Measurements from ENCODE around the gene KCTD1. TPM values are rescaled to one million over a fixed set of nuclear protein-coding genes. Genes with fewer than 3 reads are reported as not detected.

The KCTD1 gene
- polyA plus RNA-seq, 1 of the 3 experiments (the other 2 are of a cell fraction), result 12.8 TPM

DNA sequence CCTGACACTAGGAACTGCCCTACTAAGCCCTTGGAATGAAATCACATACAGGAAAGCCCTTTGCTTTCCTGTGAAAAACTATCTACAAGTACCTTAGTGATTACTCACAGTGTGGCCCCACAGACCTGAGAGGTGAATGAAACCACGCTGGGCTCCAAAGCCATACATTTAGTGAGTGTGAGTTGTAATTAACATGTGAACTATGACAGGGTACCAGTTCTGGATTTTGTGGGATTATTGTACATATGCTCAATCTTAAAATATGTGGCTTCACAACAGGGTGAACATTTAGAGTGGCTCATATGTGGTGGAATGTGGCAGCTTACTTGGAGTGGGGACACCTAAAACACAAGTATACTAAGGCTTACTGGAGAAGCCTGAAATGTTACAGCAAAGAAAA lies 12.3 kb downstream of the KCTD1 start:
- H3K4me2 ChIP-seq, result no peak overlapping the region

GRCh38 chr18:26535630-26536029 lies 12.7 kb downstream of the KCTD1 start:
- Histone ChIP-seq H3K79me2 (ENCODE audit: insufficient read depth) (peaks cover 21% of the 10 kb centered on the region), H3K36me3 (replicated peaks in 1 of 2; ENCODE audit: control insufficient read depth in 1 of 2, insufficient read depth in 2 of 2, low read length in 1 of 2) (peaks cover 3 to 11% of the 10 kb centered on the region in 2 experiments), H3F3A (replicated peaks; ENCODE audit: insufficient read depth) (peaks cover 13% of the 10 kb centered on the region), H3K4me1 (ENCODE audit: control insufficient read depth in 1 of 2, insufficient read depth in 2 of 2, low read depth in 1 of 2, low read length in 1 of 2) (peaks cover 6 to 9% of the 10 kb centered on the region in 2 experiments; a peak in 2 of 4 replicates), H3K9ac (no peak overlapping the region), H3K9me2 (no peaks in the 10 kb centered on the region), H3K4me3 (ENCODE audit: low read depth in 2 of 2, low read length in 1 of 2) (no peak overlapping the region), H3K4me2 (no peak overlapping the region), H3K9me3 (no peaks in the 10 kb centered on the region), H2AFZ (ENCODE audit: low read depth) (no peak overlapping the region), H4K20me1 (ENCODE audit: insufficient read depth) (peaks cover 4% of the 10 kb centered on the region), H3K27me3 (ENCODE audit: insufficient read depth) (no peaks in the 10 kb centered on the region), H3K27ac (ENCODE audit: low read depth in 2 of 2, low read length in 1 of 2) (no peak overlapping the region)
- TF ChIP-seq NFIC (IDR thresholded peaks at IDR 0.05; ENCODE audit: borderline replicate concordance) (no peak), NRF1 (IDR thresholded peaks at IDR 0.05; ENCODE audit: low read depth, low read length) (no peak), TAF1 (IDR thresholded peaks at IDR 0.05; ENCODE audit: borderline replicate concordance, low read depth, low read length) (no peak), FOXM1 (IDR thresholded peaks at IDR 0.05; ENCODE audit: low read depth) (no peak)
- TF ChIP-seq, protein P1, sequence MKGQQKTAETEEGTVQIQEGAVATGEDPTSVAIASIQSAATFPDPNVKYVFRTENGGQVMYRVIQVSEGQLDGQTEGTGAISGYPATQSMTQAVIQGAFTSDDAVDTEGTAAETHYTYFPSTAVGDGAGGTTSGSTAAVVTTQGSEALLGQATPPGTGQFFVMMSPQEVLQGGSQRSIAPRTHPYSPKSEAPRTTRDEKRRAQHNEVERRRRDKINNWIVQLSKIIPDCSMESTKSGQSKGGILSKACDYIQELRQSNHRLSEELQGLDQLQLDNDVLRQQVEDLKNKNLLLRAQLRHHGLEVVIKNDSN (IDR thresholded peaks at IDR 0.05; ENCODE audit: borderline replicate concordance, low read depth), result no peak
- no peak for DNase-seq
- POLR2A ChIA-PET, result no interaction called here
- CTCF ChIA-PET, result interaction anchor here (1.7 to 2.8 kb wide), 2 partner anchors 12 to 13 kb away, joined by 7 to 11 read pairs; partner anchors contain the start of gene KCTD1

More for the DNA sequence above, 12.3 kb downstream of the KCTD1 start:
- H3F3A ChIP-seq (replicated peaks; ENCODE audit: insufficient read depth), result peaks cover 15% of the 10 kb centered on the region
- H3K9ac ChIP-seq, result no peak overlapping the region
- H3K4me3 ChIP-seq (ENCODE audit: low read depth in 2 of 2, low read length in 1 of 2), result no peak overlapping the region
- 0 out of 4 replicates have a peak overlapping the region, but pooled peaks of 1 of the 2 experiments have one; percentile 23 for H3K27ac ChIP-seq (ENCODE audit: low read depth in 2 of 2, low read length in 1 of 2)
- H3K36me3 ChIP-seq (replicated peaks in 1 of 2; ENCODE audit: control insufficient read depth in 1 of 2, insufficient read depth in 2 of 2, low read length in 1 of 2), result peaks cover 3 to 12% of the 10 kb centered on the region in 2 experiments
- H3K9me3 ChIP-seq, result no peaks in the 10 kb centered on the region
- peaks cover 4% of the 10 kb centered on the region for H4K20me1 ChIP-seq (ENCODE audit: insufficient read depth)
- H3K9me2 ChIP-seq, result no peaks in the 10 kb centered on the region
- no peak for DNase-seq
- POLR2A ChIA-PET, result no interaction called here
- TF ChIP-seq TAF1 (IDR thresholded peaks at IDR 0.05; ENCODE audit: borderline replicate concordance, low read depth, low read length), result no peak
- no peak for TF ChIP-seq RFX5 (IDR thresholded peaks at IDR 0.05; ENCODE audit: low read length)
- no peak for TF ChIP-seq SMC3 (IDR thresholded peaks at IDR 0.05; ENCODE audit: low read depth, low read length)
- TF ChIP-seq, protein P2, sequence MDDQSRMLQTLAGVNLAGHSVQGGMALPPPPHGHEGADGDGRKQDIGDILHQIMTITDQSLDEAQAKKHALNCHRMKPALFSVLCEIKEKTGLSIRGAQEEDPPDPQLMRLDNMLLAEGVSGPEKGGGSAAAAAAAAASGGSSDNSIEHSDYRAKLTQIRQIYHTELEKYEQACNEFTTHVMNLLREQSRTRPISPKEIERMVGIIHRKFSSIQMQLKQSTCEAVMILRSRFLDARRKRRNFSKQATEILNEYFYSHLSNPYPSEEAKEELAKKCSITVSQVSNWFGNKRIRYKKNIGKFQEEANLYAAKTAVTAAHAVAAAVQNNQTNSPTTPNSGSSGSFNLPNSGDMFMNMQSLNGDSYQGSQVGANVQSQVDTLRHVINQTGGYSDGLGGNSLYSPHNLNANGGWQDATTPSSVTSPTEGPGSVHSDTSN (IDR thresholded peaks at IDR 0.05), result no peak
- TF ChIP-seq TCF12 (IDR thresholded peaks at IDR 0.05), result no peak
- TF ChIP-seq GATA2 (CRISPR knock-in tag; IDR thresholded peaks at IDR 0.05), result no peak
- TF ChIP-seq, protein P3, sequence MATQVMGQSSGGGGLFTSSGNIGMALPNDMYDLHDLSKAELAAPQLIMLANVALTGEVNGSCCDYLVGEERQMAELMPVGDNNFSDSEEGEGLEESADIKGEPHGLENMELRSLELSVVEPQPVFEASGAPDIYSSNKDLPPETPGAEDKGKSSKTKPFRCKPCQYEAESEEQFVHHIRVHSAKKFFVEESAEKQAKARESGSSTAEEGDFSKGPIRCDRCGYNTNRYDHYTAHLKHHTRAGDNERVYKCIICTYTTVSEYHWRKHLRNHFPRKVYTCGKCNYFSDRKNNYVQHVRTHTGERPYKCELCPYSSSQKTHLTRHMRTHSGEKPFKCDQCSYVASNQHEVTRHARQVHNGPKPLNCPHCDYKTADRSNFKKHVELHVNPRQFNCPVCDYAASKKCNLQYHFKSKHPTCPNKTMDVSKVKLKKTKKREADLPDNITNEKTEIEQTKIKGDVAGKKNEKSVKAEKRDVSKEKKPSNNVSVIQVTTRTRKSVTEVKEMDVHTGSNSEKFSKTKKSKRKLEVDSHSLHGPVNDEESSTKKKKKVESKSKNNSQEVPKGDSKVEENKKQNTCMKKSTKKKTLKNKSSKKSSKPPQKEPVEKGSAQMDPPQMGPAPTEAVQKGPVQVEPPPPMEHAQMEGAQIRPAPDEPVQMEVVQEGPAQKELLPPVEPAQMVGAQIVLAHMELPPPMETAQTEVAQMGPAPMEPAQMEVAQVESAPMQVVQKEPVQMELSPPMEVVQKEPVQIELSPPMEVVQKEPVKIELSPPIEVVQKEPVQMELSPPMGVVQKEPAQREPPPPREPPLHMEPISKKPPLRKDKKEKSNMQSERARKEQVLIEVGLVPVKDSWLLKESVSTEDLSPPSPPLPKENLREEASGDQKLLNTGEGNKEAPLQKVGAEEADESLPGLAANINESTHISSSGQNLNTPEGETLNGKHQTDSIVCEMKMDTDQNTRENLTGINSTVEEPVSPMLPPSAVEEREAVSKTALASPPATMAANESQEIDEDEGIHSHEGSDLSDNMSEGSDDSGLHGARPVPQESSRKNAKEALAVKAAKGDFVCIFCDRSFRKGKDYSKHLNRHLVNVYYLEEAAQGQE (IDR thresholded peaks at IDR 0.05; ENCODE audit: low read depth, low read length), result no peak
- TF ChIP-seq TEAD4 (IDR thresholded peaks at IDR 0.05; ENCODE audit: borderline replicate concordance, insufficient read depth), result no peak
- H3K79me2 ChIP-seq (ENCODE audit: insufficient read depth), result peaks cover 22% of the 10 kb centered on the region
- CTCF ChIA-PET, result interaction anchor here (2.8 kb wide), 1 partner anchor 11 kb away, joined by 11 read pairs; the partner anchor contains the start of gene KCTD1
- WGBS (ENCODE audit: low lambda C conversion rate), result 89% methylated on average over 1 of the region's 1 CpG
- H2AFZ ChIP-seq (ENCODE audit: low read depth), result no peak overlapping the region
- H3K4me1 ChIP-seq (ENCODE audit: control insufficient read depth in 1 of 2, insufficient read depth in 2 of 2, low read depth in 1 of 2, low read length in 1 of 2), result peaks cover 7 to 13% of the 10 kb centered on the region in 2 experiments; a peak in 2 of 4 replicates
- H3K27me3 ChIP-seq (ENCODE audit: insufficient read depth), result no peaks in the 10 kb centered on the region
